Neuron (in vitro differentiated cells): ENCODE data around the gene LRFN2.

Experiments used
- H2AFZ ChIP-seq: one replicate; pipeline ENCODE4 v1.6.1; 2013; ENCODE audit warnings: low read depth, mild to moderate bottlenecking, inconsistent platforms, low read length, moderate library complexity
- H3K27me3 ChIP-seq: one replicate; pipeline ENCODE4 v1.6.1; 2013; ENCODE audit warnings: low read length; ENCODE audit not compliant: insufficient read depth
- H3K36me3 ChIP-seq: one replicate; pipeline ENCODE4 v1.6.1; 2013; ENCODE audit warnings: low read length; ENCODE audit not compliant: insufficient read depth
- H3K4me1 ChIP-seq: one replicate; pipeline ENCODE4 v1.6.1; 2013; ENCODE audit warnings: low read length; ENCODE audit not compliant: insufficient read depth
- H3K4me3 ChIP-seq: 2 replicates; pipeline ENCODE4 v1.5.1; 2013; ENCODE audit warnings: mild to moderate bottlenecking, low read length, moderate library complexity
- H3K9me3 ChIP-seq: one replicate; pipeline ENCODE4 v1.6.1; 2013; ENCODE audit warnings: low read length

LRFN2 gene

DNA sequence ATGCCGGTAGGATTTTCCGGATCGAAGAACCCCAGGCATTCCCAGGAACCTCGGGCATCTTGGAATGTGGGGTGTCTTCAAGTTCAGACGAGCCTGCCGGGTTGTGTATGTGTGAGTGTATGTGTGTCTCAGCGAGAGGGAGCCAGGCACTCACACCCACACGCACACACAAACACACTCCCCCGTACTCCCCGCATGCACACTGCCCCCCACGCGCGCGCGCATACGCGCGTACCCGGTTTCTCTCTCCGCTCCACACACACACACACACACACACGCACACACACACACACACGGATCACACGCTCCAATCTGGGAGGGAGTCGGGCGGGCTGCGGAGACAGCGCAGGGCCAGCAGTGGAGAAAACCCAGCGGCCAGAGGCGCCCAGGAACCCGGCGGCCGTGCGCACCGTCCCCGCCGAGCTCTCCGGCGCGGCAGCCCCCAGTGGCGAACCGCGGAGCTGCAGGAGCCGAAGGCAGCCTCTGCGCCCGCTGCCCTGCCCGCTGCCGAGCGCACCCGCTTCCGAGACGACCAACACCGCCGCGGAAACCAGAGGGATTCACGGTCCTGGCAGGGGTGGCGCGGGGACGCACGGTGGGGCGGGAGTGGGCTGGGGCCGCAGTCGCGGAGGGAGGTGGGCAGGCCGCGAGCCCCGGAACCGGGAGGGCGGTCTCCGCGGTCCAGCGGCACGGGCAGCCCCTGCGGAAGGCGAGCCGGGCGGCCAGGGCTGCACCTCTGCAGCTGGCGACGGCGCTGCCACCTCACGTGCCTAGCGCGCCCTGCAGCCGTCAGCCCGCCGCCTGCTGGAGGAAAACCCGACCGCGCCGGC, at the start of gene LRFN2:
TSS of gene LRFN2 (minus strand) at position 125 of the 830 bp plus-strand sequence.
- Histone ChIP-seq H2AFZ (peak within 1 kb of the TSS; percentile 64), H3K4me3 (peak within 1 kb of the TSS; percentile 50), H3K4me1 (peaks cover 2% of the 10 kb centered on the region), H3K27me3 (peaks cover 42% of the 10 kb centered on the region), H3K9me3 (no peaks in the 10 kb centered on the region), H3K36me3 (no peaks in the 10 kb centered on the region)

DNA sequence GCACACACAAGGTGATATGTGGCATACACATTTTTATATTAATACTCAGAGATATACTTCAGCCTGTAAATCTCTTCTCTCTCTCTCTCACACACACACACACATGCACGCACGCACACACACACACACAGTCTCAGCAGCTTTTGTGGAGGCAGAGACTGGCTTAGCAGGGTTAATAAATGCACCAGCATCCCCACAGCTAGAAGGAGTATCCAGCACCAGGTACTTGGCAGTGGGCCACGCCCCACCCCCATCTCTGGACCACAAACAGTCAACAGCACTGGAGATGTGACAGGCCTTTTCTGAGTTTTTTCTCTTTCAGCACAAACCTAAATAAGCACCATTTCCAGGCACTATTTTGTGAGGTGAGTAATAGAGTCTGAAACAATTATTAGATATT, 47.3 kb upstream of the LRFN2 start:
- H3K27me3 ChIP-seq, result no peaks in the 10 kb centered on the region
- no peaks in the 10 kb centered on the region for H3K36me3 ChIP-seq
- H2AFZ ChIP-seq, result no peak overlapping the region
- H3K4me3 ChIP-seq, result no peak overlapping the region
- no peaks in the 10 kb centered on the region for H3K4me1 ChIP-seq
- H3K9me3 ChIP-seq, result no peaks in the 10 kb centered on the region

DNA sequence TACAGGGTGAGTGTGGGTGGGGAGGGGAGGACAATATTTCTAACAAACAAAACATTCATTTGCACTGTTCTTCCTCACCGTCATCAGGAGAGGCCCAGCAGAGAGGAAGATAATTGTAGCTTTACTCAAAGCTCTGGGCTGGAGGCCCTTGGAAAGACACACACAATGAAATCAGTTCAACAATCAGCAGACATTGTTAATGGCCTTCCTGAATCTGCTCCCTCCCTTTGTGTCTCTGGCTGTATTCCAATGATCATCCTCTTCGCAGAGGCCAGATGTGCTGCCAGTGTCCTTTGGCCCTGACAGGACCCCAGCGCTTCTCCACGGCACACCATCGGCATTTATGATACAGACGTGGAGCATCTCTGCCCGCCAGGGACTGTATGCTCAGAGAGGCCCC, 44.6 kb upstream of the LRFN2 start:
- Histone ChIP-seq H3K4me3 (no peak overlapping the region), H3K27me3 (no peaks in the 10 kb centered on the region), H3K4me1 (no peaks in the 10 kb centered on the region), H2AFZ (no peak overlapping the region), H3K36me3 (no peaks in the 10 kb centered on the region), H3K9me3 (no peaks in the 10 kb centered on the region)

DNA sequence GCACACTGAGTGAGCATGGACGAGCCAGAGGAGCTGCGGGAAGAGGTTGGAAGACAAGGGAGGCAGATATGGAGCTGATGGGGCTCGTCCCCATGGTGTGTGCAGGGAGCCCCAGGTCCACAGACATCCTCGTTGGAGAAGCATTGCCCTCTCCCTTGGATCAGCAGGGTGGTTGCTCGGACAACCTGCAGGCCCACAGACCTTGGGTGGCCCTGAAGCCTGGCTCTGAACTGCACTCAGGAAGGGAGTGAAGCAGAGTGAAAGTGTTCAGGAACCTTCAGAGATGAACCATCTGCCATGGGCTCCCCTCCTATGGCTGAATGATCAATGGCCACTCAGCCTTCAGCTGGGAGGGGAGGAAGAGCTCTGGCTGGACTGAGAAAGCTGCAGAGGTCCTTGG, 43.3 kb upstream of the LRFN2 start:
- no peaks in the 10 kb centered on the region for H3K9me3 ChIP-seq
- no peaks in the 10 kb centered on the region for H3K4me1 ChIP-seq
- no peak overlapping the region for H2AFZ ChIP-seq
- H3K4me3 ChIP-seq, result no peak overlapping the region
- no peaks in the 10 kb centered on the region for H3K27me3 ChIP-seq
- no peaks in the 10 kb centered on the region for H3K36me3 ChIP-seq

DNA sequence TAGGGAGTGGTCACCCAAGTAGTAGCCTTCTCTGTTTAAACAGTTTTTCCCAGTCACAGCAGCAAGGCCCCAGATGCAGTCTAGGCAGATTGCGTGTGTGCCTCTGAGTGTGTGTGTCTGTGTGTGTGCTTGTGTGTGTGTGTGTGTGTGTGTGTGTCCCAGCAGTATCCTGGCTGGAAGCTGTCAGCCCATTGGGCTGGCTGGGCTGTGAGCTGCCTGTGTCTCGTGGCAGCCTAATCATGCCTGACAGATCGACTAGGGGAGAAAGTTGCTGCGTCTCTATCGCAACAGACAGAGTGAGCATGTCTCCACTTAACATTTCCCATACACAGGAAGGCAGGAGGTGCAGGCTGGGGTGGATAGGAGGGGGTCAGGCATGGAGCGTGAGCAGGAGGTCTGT, 42.9 kb upstream of the LRFN2 start:
- Histone ChIP-seq H2AFZ (no peak overlapping the region), H3K4me1 (no peaks in the 10 kb centered on the region), H3K36me3 (no peaks in the 10 kb centered on the region), H3K9me3 (no peaks in the 10 kb centered on the region), H3K27me3 (no peaks in the 10 kb centered on the region), H3K4me3 (no peak overlapping the region)

DNA sequence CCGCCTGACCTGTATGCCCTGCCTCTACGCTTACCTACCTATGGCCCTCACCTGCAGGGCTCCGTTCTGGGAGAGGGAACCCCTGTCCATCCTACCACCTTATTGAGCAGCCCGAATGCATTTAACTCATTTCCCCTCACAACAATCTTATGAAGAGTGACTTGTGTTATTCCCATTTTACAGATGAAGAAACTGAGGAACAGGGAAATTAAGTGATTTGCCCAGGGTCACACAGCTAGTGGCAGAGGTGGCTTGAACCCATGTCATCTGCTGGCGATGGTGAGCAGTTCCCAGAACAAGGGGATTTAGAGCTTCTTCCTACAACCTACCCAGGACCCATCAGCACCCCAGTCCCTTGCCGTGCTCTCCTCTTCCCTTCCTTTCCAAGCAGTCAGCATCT, 42.3 kb upstream of the LRFN2 start:
- no peaks in the 10 kb centered on the region for H3K9me3 ChIP-seq
- H3K4me1 ChIP-seq, result no peaks in the 10 kb centered on the region
- H2AFZ ChIP-seq, result no peak overlapping the region
- no peaks in the 10 kb centered on the region for H3K27me3 ChIP-seq
- no peak overlapping the region for H3K4me3 ChIP-seq
- H3K36me3 ChIP-seq, result no peaks in the 10 kb centered on the region

DNA sequence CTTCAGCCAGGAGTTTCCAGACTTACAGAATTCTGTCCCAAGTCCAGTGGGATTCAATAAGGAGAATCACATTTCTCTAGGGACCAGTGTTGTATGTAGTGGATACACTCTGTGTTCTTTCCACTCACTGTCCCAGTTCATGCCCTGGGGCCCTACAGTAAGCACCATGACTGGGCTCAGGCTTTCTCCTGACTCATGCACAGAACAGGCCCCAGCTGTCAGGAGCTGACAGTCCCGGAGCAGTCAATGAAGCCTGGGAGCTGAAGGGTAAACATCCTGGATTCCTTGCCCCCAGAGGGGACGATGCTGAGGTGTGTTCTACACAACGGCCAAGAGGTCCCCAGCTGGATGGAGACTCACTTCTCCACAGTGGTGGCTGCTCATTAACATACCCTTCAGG, 40.2 kb upstream of the LRFN2 start:
- H3K36me3 ChIP-seq, result no peaks in the 10 kb centered on the region
- no peak overlapping the region for H3K4me3 ChIP-seq
- H3K27me3 ChIP-seq, result no peaks in the 10 kb centered on the region
- H2AFZ ChIP-seq, result no peak overlapping the region
- H3K4me1 ChIP-seq, result no peaks in the 10 kb centered on the region
- H3K9me3 ChIP-seq, result no peaks in the 10 kb centered on the region

DNA sequence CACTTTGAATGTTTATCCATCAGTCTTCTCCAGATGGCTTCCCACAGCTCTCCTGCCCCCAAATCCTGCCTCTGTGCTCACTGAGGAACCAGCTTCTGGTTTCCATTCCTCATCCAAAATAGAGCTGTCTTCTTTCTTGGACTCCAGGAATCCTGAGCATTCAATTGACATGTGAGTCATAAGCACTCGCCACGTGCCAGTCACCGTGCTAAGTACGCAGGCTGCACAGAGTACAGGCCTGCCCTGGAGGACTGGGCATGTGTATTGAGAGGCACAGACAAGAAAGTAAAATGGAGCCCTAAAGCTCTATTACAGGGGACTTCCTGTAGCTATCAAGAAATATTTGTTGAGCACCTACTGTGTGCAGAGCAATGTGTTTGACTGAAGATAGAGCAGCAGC, 39.7 kb upstream of the LRFN2 start:
- Histone ChIP-seq H3K36me3 (no peaks in the 10 kb centered on the region), H2AFZ (no peak overlapping the region), H3K4me1 (no peaks in the 10 kb centered on the region), H3K9me3 (no peaks in the 10 kb centered on the region), H3K27me3 (no peaks in the 10 kb centered on the region), H3K4me3 (no peak overlapping the region)

DNA sequence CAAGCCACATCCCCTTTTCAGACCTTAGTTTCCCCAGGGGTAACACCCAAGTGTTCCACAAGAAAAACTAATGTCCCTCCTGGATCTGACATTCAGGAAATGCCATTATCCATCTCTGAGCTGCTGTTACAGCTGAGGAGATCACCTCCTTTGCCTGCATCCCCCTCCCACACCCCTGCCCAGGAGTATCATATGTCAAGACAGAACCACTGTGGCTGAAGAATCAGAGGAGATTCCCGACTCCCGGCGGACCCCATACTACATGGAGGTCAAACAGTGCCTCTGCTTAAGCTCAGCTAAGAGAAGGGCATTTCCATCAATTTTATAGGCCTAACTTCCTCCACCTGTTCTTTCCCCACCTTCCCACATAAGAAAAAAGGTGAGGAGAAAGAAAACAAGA, 36.8 kb upstream of the LRFN2 start:
- Histone ChIP-seq H3K4me1 (no peaks in the 10 kb centered on the region), H3K9me3 (no peaks in the 10 kb centered on the region), H2AFZ (no peak overlapping the region), H3K27me3 (no peaks in the 10 kb centered on the region), H3K4me3 (no peak overlapping the region), H3K36me3 (no peaks in the 10 kb centered on the region)

DNA sequence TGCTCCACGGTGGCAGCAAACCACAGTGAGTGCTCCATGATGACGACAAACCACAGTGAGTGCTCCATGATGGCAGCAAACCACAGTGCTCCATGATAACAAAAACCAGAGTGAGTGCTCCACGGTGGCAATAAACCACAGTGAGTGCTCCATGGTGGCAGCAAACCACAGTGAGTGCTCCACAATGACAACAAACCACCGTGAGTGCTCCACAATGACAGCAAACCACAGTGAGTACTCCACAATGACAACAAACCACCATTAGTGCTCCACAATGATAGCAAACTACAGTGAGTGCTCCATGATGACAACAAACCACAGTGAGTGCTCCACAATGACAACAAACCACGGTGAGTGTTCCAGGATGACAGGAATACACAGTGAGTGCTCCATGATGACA, 36.0 kb upstream of the LRFN2 start:
- Histone ChIP-seq H3K36me3 (no peaks in the 10 kb centered on the region), H3K9me3 (no peaks in the 10 kb centered on the region), H3K4me1 (no peaks in the 10 kb centered on the region), H2AFZ (no peak overlapping the region), H3K4me3 (no peak overlapping the region), H3K27me3 (no peaks in the 10 kb centered on the region)

DNA sequence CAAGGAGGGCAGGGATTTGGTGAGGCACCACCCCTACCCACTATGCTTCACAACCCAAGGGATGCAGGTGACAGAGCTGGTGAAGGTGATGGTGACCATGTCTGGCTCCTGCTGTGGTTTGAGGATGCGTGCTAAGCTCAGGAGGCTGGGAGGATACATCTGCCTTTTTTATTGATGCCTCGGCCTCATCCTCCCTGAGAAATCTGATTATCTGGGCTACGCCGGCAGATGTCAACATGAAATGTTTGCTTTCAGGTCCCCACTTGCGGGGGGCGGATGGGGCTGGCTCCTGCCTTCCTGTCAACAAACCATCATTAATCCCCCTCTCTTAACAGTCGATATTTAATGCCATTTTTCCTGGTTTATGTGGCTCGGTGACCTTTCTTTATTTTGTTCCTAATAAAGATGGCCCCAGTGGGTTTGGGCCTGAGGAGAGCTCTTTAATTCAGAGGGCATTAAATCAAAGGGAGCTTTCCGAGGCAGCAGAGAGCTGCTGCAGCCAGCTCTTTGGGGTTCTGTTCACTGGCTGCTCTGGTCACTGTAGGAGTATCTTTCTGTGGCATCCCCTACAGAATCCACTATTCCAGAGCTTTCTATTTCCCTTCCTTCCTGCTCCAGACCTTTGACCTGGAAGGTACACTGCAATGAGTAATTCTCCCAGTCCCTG, 33.5 kb upstream of the LRFN2 start:
- Histone ChIP-seq H3K4me3 (no peak overlapping the region), H3K36me3 (no peaks in the 10 kb centered on the region), H3K4me1 (no peaks in the 10 kb centered on the region), H3K27me3 (no peaks in the 10 kb centered on the region), H2AFZ (no peak overlapping the region), H3K9me3 (no peaks in the 10 kb centered on the region)

DNA sequence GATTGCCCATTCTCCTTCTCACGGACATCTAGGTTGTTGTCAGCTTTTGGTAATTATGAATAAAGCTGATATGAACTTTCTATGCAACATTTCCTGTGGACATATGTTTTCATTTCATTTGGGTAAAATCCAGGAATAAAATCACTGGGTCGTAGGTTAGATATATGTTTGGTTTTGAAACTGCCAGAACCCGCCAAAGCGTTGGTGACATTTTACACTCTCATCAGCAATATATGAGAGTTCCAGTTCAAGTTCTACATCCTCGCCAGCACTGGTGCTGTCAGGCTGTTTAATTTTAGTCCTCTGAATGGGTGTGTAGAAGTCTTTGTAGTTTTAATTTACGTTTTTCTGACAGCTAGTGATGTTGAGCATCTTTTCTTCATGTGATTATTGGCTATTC, 27.5 kb upstream of the LRFN2 start:
- Histone ChIP-seq H2AFZ (no peak overlapping the region), H3K4me3 (no peak overlapping the region), H3K27me3 (no peaks in the 10 kb centered on the region), H3K4me1 (no peaks in the 10 kb centered on the region), H3K36me3 (no peaks in the 10 kb centered on the region), H3K9me3 (no peaks in the 10 kb centered on the region)

DNA sequence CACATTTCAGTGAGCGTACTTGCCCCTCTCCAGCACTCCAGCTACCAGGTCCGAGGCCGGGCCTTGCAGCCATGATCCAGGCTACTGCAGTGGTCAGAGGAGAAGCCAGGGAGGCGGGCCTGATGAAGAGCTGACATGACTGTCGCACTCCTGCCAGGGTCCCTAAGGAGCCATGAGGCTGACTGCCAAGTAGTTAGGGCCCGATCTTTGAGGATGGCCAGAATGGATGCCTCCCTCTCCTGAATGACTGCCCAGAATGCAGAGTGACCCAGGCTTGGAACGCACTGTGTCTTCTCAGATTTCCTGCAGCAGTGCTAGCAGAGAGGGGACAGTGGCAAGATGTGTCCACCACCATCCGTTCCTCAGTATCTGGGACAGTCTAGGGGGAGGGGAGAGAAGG, 24.7 kb upstream of the LRFN2 start:
- H3K27me3 ChIP-seq, result no peaks in the 10 kb centered on the region
- no peak overlapping the region for H3K4me3 ChIP-seq
- no peaks in the 10 kb centered on the region for H3K9me3 ChIP-seq
- H3K4me1 ChIP-seq, result no peaks in the 10 kb centered on the region
- H2AFZ ChIP-seq, result no peak overlapping the region
- H3K36me3 ChIP-seq, result no peaks in the 10 kb centered on the region
